MM.1S (cell line): ENCODE measurements around the gene AGR2.
"Not testable (repeated sequence)": the region's sequence is repeated elsewhere in the genome, so short reads cannot be mapped to it uniquely, and the experiment has no call there.

Source experiments
- DNase-seq: peaks from one replicate; pipeline ENCODE4 v3.0.0-alpha.2; 2015
- H2AFZ ChIP-seq: fragments of 300-600 bp; sonication (generic); 2 replicates; pipeline ENCODE4 v1.6.0; 2016; ENCODE audit warnings: antibody characterized with exemption, low read length
- H3F3A ChIP-seq: fragments of 300-600 bp; sonication (generic); 2 replicates; pipeline ENCODE4 v1.6.1; 2016; ENCODE audit warnings: mild to moderate bottlenecking, antibody characterized with exemption, low read length, moderate library complexity, mixed read lengths; ENCODE audit not compliant: insufficient read depth
- H3K27ac ChIP-seq: fragments of 300-600 bp; sonication (generic); 2 replicates; pipeline ENCODE4 v1.5.1; 2016; ENCODE audit warnings: mild to moderate bottlenecking, low read length
- H3K27me3 ChIP-seq: fragments of 300-600 bp; sonication (generic); replicated peaks from 2 replicates; pipeline ENCODE4 v1.6.0; 2016; ENCODE audit warnings: low read length; ENCODE audit not compliant: insufficient read depth
- H3K36me3 ChIP-seq: fragments of 300-600 bp; sonication (generic); replicated peaks from 2 replicates; pipeline ENCODE4 v1.6.1; 2016; ENCODE audit warnings: mild to moderate bottlenecking, low read length, mixed read lengths; ENCODE audit not compliant: insufficient read depth
- H3K4me1 ChIP-seq: fragments of 300-600 bp; sonication (generic); 2 replicates; pipeline ENCODE4 v1.6.1; 2016; ENCODE audit warnings: low read length, mixed read lengths
- H3K4me2 ChIP-seq: fragments of 300-600 bp; sonication (generic); 2 replicates; pipeline ENCODE4 v1.6.0; 2016; ENCODE audit warnings: low read depth, low read length
- H3K4me3 ChIP-seq: fragments of 300-600 bp; sonication (generic); 2 replicates; pipeline ENCODE4 v1.5.1; 2016; ENCODE audit warnings: low read length, mixed read lengths
- H3K79me2 ChIP-seq: fragments of 300-600 bp; sonication (generic); 2 replicates; pipeline ENCODE4 v1.6.1; 2016; ENCODE audit warnings: mixed run types, low read length, mixed read lengths
- H3K9ac ChIP-seq: fragments of 300-600 bp; sonication (generic); 2 replicates; pipeline ENCODE4 v1.6.1; 2016; ENCODE audit warnings: low read length, mixed read lengths
- H3K9me2 ChIP-seq: fragments of 300-600 bp; sonication (generic); replicated peaks from 2 replicates; pipeline ENCODE4 v1.6.1; 2016; ENCODE audit warnings: mild to moderate bottlenecking, low read length, mixed read lengths; ENCODE audit not compliant: insufficient read depth
- H3K9me3 ChIP-seq: fragments of 300-600 bp; sonication (generic); replicated peaks from 2 replicates; pipeline ENCODE4 v1.6.1; 2016; ENCODE audit warnings: mild to moderate bottlenecking, low read length, mixed read lengths; ENCODE audit not compliant: insufficient read depth
- H4K20me1 ChIP-seq: fragments of 300-600 bp; sonication (generic); 2 replicates; pipeline ENCODE4 v1.6.1; 2016; ENCODE audit warnings: mild to moderate bottlenecking, low read length, moderate library complexity, mixed read lengths; ENCODE audit not compliant: insufficient read depth
- EZH2 ChIP-seq: fragments of 300-600 bp; sonication (generic); optimal IDR thresholded peaks from 2 replicates; pipeline ENCODE3; 2017; ENCODE audit warnings: low read depth, mild to moderate bottlenecking, antibody characterized with exemption, low read length, mixed read lengths
- EZH2phosphoT487 ChIP-seq: fragments of 300-600 bp; sonication (generic); IDR thresholded peaks from 2 replicates; pipeline ENCODE4 v1.6.1; 2018; ENCODE audit warnings: antibody characterized with exemption, low read length
- TF ChIP-seq, protein P1 (sequence below): fragments of 300-600 bp; sonication (generic); IDR thresholded peaks from 2 replicates; pipeline ENCODE4 v1.5.1; 2016; ENCODE audit warnings: antibody characterized with exemption, low read length, mixed read lengths

AGR2 gene

GRCh38 chr7:16770657-16771329 lies 34.0 kb downstream of the AGR2 start:
- no peak overlapping the region for H3K4me2 ChIP-seq
- H3K27me3 ChIP-seq = no peaks in the 10 kb centered on the region

GRCh38 chr7:16769994-16770393 lies 34.8 kb downstream of the AGR2 start:
- not testable (repeated sequence) for H2AFZ ChIP-seq, H4K20me1 ChIP-seq, H3K4me3 ChIP-seq, H3K79me2 ChIP-seq, H3K9me3 ChIP-seq, H3K4me2 ChIP-seq, H3K27me3 ChIP-seq, DNase-seq, H3K9ac ChIP-seq, H3K36me3 ChIP-seq, H3F3A ChIP-seq, H3K27ac ChIP-seq, H3K9me2 ChIP-seq, H3K4me1 ChIP-seq

More at GRCh38 chr7:16770657-16771329, 34.0 kb downstream of the AGR2 start:
- Histone ChIP-seq H3K4me1 (no peaks in the 10 kb centered on the region), H3K79me2 (no peaks in the 10 kb centered on the region), H3K36me3 (no peaks in the 10 kb centered on the region), H3K27ac (no peak overlapping the region), H2AFZ (no peak overlapping the region), H3K9me3 (no peaks in the 10 kb centered on the region), H3K9me2 (no peaks in the 10 kb centered on the region), H3F3A (no peaks in the 10 kb centered on the region), H3K9ac (no peak overlapping the region), H4K20me1 (no peaks in the 10 kb centered on the region), H3K4me3 (no peak overlapping the region)
- TF ChIP-seq EZH2 = no peak
- TF ChIP-seq EZH2phosphoT487 = no peak
- TF ChIP-seq, protein P1, sequence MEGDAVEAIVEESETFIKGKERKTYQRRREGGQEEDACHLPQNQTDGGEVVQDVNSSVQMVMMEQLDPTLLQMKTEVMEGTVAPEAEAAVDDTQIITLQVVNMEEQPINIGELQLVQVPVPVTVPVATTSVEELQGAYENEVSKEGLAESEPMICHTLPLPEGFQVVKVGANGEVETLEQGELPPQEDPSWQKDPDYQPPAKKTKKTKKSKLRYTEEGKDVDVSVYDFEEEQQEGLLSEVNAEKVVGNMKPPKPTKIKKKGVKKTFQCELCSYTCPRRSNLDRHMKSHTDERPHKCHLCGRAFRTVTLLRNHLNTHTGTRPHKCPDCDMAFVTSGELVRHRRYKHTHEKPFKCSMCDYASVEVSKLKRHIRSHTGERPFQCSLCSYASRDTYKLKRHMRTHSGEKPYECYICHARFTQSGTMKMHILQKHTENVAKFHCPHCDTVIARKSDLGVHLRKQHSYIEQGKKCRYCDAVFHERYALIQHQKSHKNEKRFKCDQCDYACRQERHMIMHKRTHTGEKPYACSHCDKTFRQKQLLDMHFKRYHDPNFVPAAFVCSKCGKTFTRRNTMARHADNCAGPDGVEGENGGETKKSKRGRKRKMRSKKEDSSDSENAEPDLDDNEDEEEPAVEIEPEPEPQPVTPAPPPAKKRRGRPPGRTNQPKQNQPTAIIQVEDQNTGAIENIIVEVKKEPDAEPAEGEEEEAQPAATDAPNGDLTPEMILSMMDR = no peak
- DNase-seq = no peak

DNA sequence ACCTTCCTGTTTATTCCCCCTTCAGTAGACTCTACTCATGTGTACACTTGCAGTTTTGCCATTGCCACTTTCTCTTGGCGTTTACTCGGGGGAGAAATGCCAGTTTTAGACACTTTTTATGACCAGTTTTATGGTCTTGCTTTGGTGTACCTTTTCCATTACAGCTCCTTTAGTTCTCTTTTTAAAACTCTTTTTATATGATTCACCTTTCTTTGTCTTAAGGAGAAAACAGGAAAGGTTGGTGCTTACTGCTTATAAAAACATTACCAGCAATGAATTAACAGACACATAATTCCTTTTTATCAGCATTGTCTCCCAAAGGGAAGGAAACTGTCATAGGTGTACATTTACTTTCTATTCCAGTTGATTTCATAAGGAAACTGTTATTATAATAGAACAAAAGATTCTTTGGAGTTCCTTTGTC lies 39.4 kb downstream of the AGR2 start:
- TF ChIP-seq, protein P1 = no peak
- TF ChIP-seq EZH2 = no peak
- TF ChIP-seq EZH2phosphoT487 = no peak
- no peaks in the 10 kb centered on the region for H3K4me1 ChIP-seq
- H3K27me3 ChIP-seq = no peaks in the 10 kb centered on the region
- DNase-seq = no peak
- no peak overlapping the region for H3K4me3 ChIP-seq
- H3K79me2 ChIP-seq = no peaks in the 10 kb centered on the region
- no peaks in the 10 kb centered on the region for H4K20me1 ChIP-seq
- no peaks in the 10 kb centered on the region for H3K36me3 ChIP-seq
- no peak overlapping the region for H3K4me2 ChIP-seq
- no peaks in the 10 kb centered on the region for H3K9me3 ChIP-seq
- no peaks in the 10 kb centered on the region for H3F3A ChIP-seq
- no peak overlapping the region for H3K9ac ChIP-seq
- no peaks in the 10 kb centered on the region for H3K9me2 ChIP-seq
- no peak overlapping the region for H3K27ac ChIP-seq
- H2AFZ ChIP-seq = no peak overlapping the region

DNA sequence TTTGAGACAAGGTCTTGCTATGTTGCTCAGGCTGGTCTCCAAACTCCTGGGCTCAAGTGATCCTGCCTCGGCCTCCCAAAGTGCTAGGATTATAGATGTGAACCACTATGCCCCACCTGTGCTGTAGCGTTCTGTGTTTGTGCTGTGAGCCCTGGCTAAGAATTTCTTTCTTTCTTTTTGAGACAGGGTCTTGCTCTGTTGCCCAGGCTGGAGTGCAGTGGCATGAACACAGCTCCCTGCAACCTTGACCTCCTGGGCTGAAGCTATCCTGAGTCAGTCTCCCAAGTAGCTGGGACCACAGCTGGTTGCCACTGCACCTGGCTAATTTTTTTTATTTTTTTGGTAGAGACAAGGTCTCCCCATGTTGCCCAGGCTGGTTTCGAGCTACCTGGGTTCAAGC lies 39.9 kb downstream of the AGR2 start:
- Histone ChIP-seq H3K9me2 (no peaks in the 10 kb centered on the region), H3F3A (no peaks in the 10 kb centered on the region), H3K79me2 (no peaks in the 10 kb centered on the region), H2AFZ (no peak overlapping the region), H3K9ac (no peak overlapping the region), H3K27me3 (no peaks in the 10 kb centered on the region), H3K36me3 (no peaks in the 10 kb centered on the region), H3K4me2 (no peak overlapping the region), H3K9me3 (no peaks in the 10 kb centered on the region), H3K27ac (no peak overlapping the region), H3K4me3 (no peak overlapping the region), H3K4me1 (no peaks in the 10 kb centered on the region), H4K20me1 (no peaks in the 10 kb centered on the region)
- DNase-seq = no peak
- no peak for TF ChIP-seq EZH2phosphoT487
- TF ChIP-seq EZH2 = no peak
- TF ChIP-seq, protein P1 = no peak
